Amygdala (tissue), 56 donors: ENCODE data around the gene RRP1.

ENCODE experiments used
- DNase-seq, 56 donors: peaks; one replicate each; lab custom pipeline; 2025; lab: John Stamatoyannopoulos, UW

The RRP1 gene

GRCh38 chr21:43772425-43772821, 17.0 kb upstream of the RRP1 start:
- no peak for DNase-seq

DNA sequence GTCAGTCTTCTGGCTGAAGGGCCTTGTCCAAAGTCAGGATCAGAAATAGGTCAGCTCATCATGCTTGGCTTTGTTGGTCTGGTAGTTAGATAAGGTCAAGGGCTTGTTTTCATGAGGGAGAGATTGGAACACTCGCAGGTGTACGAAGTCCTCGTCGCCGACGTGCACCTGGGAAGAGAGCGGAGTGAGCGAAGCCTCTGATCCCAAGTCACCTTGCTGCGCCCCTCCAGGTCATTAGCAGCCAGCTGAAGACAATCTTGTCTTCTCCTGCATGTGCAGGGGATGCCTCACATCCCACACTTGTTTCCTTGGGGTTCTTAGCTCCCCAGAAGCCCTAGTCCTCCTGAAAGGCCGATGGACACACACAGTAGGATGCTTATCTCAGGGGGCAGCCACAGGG, 15.2 kb upstream of the RRP1 start:
- no peak for DNase-seq

DNA sequence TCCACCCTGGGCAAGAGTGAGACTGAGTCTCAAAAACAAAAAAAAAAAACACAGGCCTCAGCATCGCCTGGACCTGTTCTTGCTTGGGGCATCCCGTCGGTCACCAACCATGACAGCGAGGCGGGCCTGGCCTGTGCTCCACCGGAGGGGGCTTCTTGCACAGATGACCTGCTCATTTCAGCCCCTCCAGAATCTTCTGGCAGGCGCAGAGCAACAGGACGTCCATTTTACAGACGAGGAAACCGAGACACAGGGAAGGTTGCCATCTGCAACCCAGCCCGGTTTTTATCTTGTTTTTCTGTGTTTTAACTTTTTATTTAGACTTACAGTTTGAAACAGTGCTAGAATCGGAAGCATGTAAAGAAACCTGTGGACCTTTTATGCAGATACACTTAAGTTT, 14.2 kb upstream of the RRP1 start:
- DNase-seq: no peak

DNA sequence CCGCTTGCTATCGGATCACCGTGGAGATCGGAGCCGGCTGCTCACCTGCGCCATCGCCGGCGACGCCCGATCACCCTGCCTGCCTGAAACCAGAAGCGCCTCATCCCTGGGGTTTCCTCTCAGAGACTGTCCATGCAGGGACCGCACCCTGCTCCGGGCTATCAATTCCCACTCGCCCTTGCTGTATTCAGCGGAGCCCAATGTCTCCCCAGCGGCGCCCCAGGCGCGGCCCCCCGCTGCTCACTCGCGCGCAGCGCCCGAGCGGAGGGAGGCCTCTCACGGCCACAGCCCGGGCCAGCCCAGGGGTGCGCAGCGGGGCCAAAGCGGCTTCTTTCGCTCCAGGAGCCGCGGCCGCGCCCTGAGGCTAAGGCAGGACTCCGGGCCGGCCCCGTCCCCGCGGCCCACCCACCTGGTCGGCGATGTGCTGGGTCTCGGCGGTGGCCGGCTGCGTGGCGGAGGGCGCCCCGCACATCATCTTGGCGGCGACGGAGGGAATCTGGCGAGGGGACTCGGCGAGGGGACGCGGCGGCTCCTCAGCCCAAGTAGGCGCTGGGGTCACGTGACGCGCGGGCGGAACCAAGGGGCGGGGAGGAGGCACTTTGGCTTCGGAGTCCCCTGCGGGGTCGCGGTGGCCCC, 13.5 kb upstream of the RRP1 start, which contains the start of gene CSTB:
CSTB (minus strand) TSS at position 514 of the 636 bp plus-strand sequence; CDS start at position 475, 39 bp downstream.
- DNase-seq: peak in 53 of 56 donors; percentile 41 to 97 (median 82)

- DNase-seq: no peak
Measured at GRCh38 chr21:43777953-43778352, 11.4 kb upstream of the RRP1 start.

- DNase-seq: no peak
Measured at GRCh38 chr21:43778469-43779335, 10.7 kb upstream of the RRP1 start.

DNA sequence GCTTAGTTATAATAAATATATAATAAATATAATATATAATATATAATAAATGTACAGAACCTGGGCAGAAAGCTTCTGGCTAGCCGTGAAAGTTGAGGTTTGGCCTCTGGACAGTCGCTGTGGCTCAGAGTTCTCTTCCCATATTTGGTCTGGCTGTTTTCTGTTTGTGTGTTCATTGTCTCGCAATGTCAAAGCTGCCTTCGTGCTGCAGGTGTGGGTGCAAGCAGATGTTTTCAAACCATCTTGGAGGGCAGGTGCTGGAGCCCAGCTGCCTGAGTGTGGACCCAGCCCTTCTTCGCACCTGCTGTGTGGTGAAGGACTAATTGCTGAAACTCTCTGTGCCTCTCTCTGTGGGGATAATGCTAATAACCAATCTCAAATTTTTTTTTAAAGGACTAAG, 9.7 kb upstream of the RRP1 start:
- no peak for DNase-seq

DNA sequence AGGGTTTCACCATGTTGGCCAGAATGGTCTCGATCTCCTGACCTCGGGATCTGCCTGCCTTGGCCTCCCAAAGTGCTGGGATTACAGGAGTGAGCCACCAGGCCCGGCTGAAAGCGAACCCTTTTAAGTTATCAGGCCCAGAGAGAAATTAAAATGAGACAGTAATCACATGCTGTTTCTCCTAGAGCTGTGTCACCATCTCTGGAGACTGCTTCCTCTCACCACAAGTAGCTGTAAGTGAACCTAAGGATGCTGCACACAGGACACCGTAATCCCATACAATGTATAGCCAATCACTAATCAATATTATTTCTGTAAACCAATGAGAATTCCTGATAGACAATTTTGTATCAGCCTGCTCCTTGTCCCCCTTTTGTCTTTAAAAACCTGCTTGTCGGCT, 7.5 kb upstream of the RRP1 start:
- no peak for DNase-seq

DNA sequence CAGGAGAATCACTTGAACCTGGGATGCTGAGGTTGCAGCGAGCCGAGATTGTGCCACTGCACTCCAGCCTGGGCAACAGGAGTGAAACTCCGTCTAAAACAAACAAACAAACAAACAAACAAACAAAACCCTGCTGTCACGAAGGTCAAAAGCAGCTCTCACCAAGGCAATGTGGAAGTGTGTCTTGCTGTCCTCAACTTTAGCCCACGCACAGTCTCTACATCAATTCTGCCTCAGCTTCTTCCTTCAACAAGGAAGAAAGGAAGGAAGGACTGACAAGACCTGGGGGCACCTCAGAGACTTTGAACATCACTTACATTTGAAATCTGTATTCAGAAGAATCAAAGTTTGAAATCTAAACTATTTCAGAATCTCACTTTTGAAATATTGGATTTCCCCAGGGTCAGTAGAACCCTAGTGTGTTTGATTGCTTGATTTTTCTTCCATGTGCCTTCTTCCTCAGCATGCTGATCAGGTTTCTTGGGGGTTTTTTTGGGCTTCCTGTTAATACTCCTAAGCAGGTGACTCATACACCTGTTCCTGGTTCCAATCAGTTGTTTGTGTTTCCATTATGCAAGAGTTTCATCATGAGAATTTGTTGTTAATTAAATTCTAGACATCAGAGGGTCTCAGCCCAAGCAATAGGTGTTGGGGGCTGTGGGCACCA, 6.8 kb upstream of the RRP1 start:
- DNase-seq: no peak

DNA sequence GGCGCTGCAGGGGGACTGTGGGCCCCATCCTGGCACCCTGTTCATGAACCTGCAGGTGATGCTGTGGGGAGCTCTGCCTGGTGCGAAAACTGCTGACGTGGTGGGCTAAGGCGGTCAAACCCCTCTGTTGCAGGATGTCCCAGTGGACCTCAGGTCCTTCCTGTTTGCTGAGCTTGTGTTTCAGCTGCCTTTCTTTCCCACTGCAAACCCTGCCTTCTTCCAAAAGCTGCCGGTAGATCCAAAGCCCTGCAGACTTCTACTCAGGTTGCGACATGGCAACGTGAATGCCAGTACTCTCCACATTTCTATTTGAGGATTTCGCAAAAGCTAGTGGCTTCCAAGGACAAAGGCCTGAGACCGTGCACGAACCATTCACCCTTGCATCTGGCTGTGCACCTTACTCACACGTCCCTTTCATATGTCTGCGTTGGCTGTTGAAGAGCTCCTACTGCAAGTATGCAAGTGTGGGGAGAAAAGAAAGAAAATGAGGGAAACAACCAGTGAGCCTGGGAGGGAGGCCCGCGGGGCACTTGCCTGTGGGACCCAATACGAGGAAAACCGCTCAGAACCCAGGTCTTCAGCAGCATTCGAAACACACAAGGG, 6.2 kb upstream of the RRP1 start:
- no peak for DNase-seq

- no peak for DNase-seq
Measured at GRCh38 chr21:43785134-43785533, 4.2 kb upstream of the RRP1 start.

GRCh38 chr21:43786300-43786806, 3.0 kb upstream of the RRP1 start:
- DNase-seq: no peak

- no peak for DNase-seq
Measured at GRCh38 chr21:43786807-43787440, 2.5 kb upstream of the RRP1 start.

DNA sequence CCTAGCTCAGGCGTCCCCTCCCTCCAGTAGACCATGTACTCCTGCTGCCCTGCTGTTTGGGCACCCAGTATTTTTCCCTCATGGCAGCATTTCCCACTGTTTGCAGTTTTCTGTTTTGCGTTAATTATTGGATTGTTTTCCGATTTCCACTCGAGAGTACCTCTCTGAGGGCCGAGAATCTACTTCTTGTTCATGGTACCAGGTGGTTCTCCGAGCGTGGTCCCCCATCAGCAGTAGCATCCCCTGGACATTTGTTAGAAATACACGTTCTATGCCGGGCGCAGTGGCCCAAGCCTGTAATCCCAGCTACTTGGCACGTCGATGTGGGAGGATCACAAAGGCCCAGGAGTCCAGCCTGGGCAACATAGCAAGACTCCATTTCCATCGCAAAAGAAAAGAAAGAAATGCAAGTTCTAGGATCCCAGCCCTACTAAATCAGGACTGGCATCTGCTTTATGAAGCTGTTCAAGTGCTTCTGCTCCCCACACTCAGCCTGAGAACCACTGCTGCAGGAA, 690 bp downstream of the RRP1 start:
- DNase-seq: no peak

- DNase-seq: no peak
Measured at GRCh38 chr21:43792406-43792805, 3.0 kb downstream of the RRP1 start.

DNA sequence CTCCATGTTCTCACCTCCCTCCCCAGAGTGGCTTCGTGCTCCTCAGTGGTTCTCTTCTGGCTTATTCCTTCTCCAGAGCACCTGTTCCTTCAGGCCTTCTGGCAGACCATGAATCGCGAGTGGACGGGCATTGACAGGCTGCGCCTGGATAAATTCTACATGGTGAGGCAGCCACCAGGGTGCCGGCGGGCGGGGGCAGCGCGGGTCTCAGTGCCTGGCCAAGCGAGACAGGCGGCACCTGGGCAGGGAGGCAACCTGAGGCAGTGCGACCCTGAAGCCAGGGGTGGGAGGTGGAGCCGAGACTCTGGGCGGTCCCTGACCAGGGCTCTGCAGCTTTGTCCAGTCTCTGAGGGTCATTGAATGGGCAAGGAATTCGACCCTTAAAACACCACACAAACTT, 3.9 kb downstream of the RRP1 start:
- no peak for DNase-seq

GRCh38 chr21:43794311-43794710, 4.9 kb downstream of the RRP1 start:
- DNase-seq: no peak

GRCh38 chr21:43794857-43795256, 5.5 kb downstream of the RRP1 start:
- DNase-seq: no peak

- no peak for DNase-seq
Measured at GRCh38 chr21:43797415-43797814, 8.0 kb downstream of the RRP1 start.
